Adrenal gland (tissue), 12 donors: ENCODE data around the gene ATF6. TPM values are rescaled to one million over a fixed set of nuclear protein-coding genes. Genes with fewer than 3 reads are reported as not detected.
A peak's percentile ranks its signal among the peaks of the same experiment; 100 is the strongest.

Experiments used
- DNase-seq, 7 donors: peaks; one replicate each; pipeline ENCODE4 v3.0.0-alpha.2; 2019 to 2020
- H3K27ac ChIP-seq, 5 donors: fragments of 200-600 bp; sonication (generic) in 4 of 5; 1 replicate in 3 of 5; 2 replicates in 2 of 5; pipeline versions ENCODE4 v1.5.1 to v1.8.0; 2016 to 2020; ENCODE audit warnings: mild to moderate bottlenecking in 1 of 5
- H3K27me3 ChIP-seq: fragments of 200-600 bp; 2 replicates; pipeline ENCODE4 v1.8.0; 2021
- H3K36me3 ChIP-seq, 2 donors: fragments of 200-600 bp; replicated peaks in 1 of 2; 1 replicate in 1 of 2; 2 replicates in 1 of 2; pipeline versions ENCODE4 v1.5.1 to v1.8.0; 2018 to 2022
- H3K4me1 ChIP-seq, 2 donors: fragments of 200-600 bp; replicated peaks in 1 of 2; 1 replicate in 1 of 2; 2 replicates in 1 of 2; pipeline versions ENCODE4 v1.5.1 to v1.8.0; 2018 to 2021
- H3K4me3 ChIP-seq, 4 donors: fragments of 200-600 bp; sonication (generic) in 3 of 4; one replicate each; pipeline ENCODE4 v1.5.1; 2016 to 2018
- H3K9me3 ChIP-seq, 3 donors: fragments of 200-600 bp; sonication (generic) in 1 of 3; replicated peaks in 1 of 3; 1 replicate in 2 of 3; 2 replicates in 1 of 3; pipeline versions ENCODE4 v1.5.1 to v1.8.0; 2016 to 2021
- POLR2A ChIP-seq, 2 donors: fragments of 450-650 bp; IDR thresholded peaks; one replicate each; pipeline ENCODE4 v1.6.1; 2017; ENCODE audit warnings: antibody characterized with exemption in 2 of 2, mild to moderate bottlenecking in 2 of 2, moderate library complexity in 1 of 2
- WGBS, 4 donors: extraction: QIAGEN DNeasy Blood & Tissue Kit in 2 of 4; methylation state at CpG; one replicate each; pipeline versions ENCODE4 v1.1.5 to v1.1.7; 2013 to 2017; 5-methylcytosine and 5-hydroxymethylcytosine counted together
- intact Hi-C, 2 donors: fragments of 100-400 bp; cut with DNase I; formaldehyde crosslinking; loops; one replicate each; pipeline versions ENCODE4 v1.14.1 to v1.15.0; 2022 to 2023
- polyA plus RNA-seq, 3 donors: library from polyadenylated mRNA; stranded (reverse); fragments of 200-250 nt in 2 of 3; fragments of 350-450 nt in 1 of 3; fragmentation: Illumina TruSeq in 1 of 3; extraction: RNeasy Lipid Tissue Mini Kit (QIAGEN cat#74804) in 1 of 3; gene quantifications; one replicate each; pipeline ENCODE4 v1.2.3, GENCODE V29; 2013 to 2014
- total RNA-seq, 9 donors: library from RNA; depleted of rRNA in 4 of 9; stranded (reverse); fragments of >200 nt in 4 of 9; fragments of 120-200 nt in 1 of 9; fragmentation: NEBNext Ultra II Directional in 1 of 9; extraction: Animal tissue kit (Norgen Biotek cat#: 25700) in 1 of 9; gene quantifications; one replicate each; pipeline versions ENCODE4 v1.1.0 to v1.2.4, GENCODE V29; 2013 to 2023
- TF ChIP-seq, protein P1 (sequence below), 6 experiments: fragments of 450-650 bp in 4 of 6; fragments of 200-600 bp in 2 of 6; sonication (generic) in 1 of 6; IDR thresholded peaks; 1 replicate in 5 of 6; 2 replicates in 1 of 6; pipeline versions ENCODE4 v1.5.1 to v1.8.0; 2016 to 2021; ENCODE audit warnings: antibody characterized with exemption in 6 of 6, mild to moderate bottlenecking in 2 of 6, moderate library complexity in 1 of 6
- donor health status: healthy with polysubstance abuse.
- donor health status: Bipolar disorder and iron deficiency.
- donor health status: DM: yes; HTN: yes; CAD: no.
- donor health status: DM: no; HTN: no; CAD: no.
- donor health status: DM: no; HTN: no; CAD: no.
- donor health status: DM: yes; HTN: yes; CAD: no.

Gene ATF6
- total and polyA plus RNA-seq, 12 donors = 3.5 to 34.2 (median 28.0) TPM

DNA sequence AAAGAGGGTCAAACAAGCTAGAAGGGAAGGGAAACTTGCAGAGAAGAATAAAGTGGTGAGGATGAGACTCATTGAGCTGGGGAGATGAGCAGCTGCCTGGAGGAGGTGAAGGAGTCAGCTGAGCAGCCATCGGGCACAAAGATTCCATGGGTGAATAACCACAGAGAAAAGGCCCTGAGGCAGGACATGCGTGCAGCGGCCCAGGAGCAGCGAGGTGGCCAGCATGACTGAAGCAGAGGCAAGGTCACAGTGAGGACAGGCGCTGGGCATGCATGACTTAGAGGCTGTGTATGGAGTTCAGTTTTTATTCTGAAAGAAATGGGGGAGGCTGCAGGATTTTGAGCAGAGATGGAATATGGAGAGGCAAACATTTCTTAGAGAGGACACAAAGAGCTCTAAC lies 232.7 kb downstream of the ATF6 start:
- H3K36me3 ChIP-seq = no peaks in the 10 kb centered on the region
- H3K9me3 ChIP-seq = no peaks in the 10 kb centered on the region
- no peaks in the 10 kb centered on the region for H3K4me1 ChIP-seq
- TF ChIP-seq POLR2A (IDR thresholded peaks at IDR 0.05) = no peak
- TF ChIP-seq, protein P1, sequence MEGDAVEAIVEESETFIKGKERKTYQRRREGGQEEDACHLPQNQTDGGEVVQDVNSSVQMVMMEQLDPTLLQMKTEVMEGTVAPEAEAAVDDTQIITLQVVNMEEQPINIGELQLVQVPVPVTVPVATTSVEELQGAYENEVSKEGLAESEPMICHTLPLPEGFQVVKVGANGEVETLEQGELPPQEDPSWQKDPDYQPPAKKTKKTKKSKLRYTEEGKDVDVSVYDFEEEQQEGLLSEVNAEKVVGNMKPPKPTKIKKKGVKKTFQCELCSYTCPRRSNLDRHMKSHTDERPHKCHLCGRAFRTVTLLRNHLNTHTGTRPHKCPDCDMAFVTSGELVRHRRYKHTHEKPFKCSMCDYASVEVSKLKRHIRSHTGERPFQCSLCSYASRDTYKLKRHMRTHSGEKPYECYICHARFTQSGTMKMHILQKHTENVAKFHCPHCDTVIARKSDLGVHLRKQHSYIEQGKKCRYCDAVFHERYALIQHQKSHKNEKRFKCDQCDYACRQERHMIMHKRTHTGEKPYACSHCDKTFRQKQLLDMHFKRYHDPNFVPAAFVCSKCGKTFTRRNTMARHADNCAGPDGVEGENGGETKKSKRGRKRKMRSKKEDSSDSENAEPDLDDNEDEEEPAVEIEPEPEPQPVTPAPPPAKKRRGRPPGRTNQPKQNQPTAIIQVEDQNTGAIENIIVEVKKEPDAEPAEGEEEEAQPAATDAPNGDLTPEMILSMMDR (IDR thresholded peaks at IDR 0.05) = no peak
- 84 to 87% (median 85%) methylated on average over 5 of the region's 5 CpGs for WGBS, 4 donors
- H3K4me3 ChIP-seq = no peak overlapping the region
- H3K27ac ChIP-seq = no peak overlapping the region
- H3K27me3 ChIP-seq = no peaks in the 10 kb centered on the region
- peak in 2 of 7 donors; percentile 27 to 36 for DNase-seq
- intact Hi-C loops = no loop called here

DNA sequence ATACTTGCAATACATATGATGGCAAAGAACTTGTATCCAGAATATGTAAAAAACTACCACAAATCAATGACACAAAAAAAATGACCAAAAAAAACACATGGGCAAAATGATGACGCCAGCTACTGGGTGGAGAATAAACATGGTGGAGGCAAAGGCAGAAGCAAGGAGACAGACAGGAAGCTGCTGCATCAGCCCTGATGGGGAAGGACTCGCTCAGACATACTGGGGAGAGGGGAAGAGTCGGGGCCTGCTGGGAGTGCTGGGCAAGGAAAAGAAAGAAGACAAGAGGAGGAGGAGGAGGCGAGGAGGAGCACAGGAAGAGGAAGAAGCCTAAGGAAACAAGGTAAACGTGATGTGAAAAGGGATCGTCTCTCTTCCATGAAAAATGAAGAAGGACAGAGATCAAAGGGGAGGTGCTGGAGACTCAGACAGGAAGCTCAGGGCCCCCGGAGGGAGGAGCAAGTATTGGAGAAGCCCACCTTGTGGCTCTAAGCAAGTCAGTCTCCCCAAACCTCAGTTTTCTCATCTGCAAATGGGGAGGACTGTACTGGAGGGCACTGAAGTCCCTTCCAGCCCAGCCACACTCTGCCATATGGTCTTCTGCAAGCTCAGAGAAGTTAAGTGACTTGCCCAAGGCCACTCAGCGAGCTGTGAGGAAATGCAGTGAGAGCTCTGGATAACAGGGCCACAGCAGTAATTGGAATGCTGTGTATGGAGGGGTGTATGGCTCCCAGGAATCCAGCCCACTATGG lies 233.4 kb downstream of the ATF6 start:
- intact Hi-C loops = no loop called here
- 61 to 84% (median 73%) methylated on average over 8 of the region's 8 CpGs for WGBS, 4 donors
- no peak overlapping the region for H3K27ac ChIP-seq
- H3K27me3 ChIP-seq = no peaks in the 10 kb centered on the region
- TF ChIP-seq POLR2A (IDR thresholded peaks at IDR 0.05) = no peak
- TF ChIP-seq, protein P1 (IDR thresholded peaks at IDR 0.05) = no peak
- no peaks in the 10 kb centered on the region for H3K4me1 ChIP-seq
- H3K36me3 ChIP-seq = no peaks in the 10 kb centered on the region
- no peaks in the 10 kb centered on the region for H3K9me3 ChIP-seq
- no peak overlapping the region for H3K4me3 ChIP-seq
- peak in 1 of 7 donors; percentile 17 for DNase-seq

DNA sequence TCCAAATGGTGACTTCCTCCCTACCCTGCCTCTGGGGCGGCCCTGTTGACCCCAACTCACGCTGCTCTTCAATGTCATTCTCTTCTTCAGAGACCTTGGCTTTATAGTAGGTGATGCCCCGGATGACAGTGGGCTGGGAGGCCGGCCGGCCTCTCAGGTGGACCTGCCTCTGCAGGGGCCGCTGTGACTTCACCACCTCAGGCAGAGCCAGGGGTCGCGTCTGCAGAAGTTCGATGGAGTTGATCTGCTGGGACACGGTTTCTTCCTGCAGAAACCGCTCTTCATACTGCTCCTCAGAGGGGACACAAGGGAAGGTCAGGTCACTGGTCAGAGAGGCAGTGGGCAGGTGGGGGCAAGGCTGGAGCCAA lies 233.9 kb downstream of the ATF6 start:
- TF ChIP-seq, protein P1 (IDR thresholded peaks at IDR 0.05) = no peak
- no peak for TF ChIP-seq POLR2A (IDR thresholded peaks at IDR 0.05)
- WGBS, 4 donors = 91 to 94% (median 93%) methylated on average over 9 to 11 of the region's 11 CpGs
- no peak overlapping the region for H3K27ac ChIP-seq
- no peaks in the 10 kb centered on the region for H3K36me3 ChIP-seq
- intact Hi-C loops = no loop called here
- H3K4me1 ChIP-seq = no peaks in the 10 kb centered on the region
- DNase-seq = no peak
- no peaks in the 10 kb centered on the region for H3K9me3 ChIP-seq
- no peaks in the 10 kb centered on the region for H3K27me3 ChIP-seq
- no peak overlapping the region for H3K4me3 ChIP-seq

DNA sequence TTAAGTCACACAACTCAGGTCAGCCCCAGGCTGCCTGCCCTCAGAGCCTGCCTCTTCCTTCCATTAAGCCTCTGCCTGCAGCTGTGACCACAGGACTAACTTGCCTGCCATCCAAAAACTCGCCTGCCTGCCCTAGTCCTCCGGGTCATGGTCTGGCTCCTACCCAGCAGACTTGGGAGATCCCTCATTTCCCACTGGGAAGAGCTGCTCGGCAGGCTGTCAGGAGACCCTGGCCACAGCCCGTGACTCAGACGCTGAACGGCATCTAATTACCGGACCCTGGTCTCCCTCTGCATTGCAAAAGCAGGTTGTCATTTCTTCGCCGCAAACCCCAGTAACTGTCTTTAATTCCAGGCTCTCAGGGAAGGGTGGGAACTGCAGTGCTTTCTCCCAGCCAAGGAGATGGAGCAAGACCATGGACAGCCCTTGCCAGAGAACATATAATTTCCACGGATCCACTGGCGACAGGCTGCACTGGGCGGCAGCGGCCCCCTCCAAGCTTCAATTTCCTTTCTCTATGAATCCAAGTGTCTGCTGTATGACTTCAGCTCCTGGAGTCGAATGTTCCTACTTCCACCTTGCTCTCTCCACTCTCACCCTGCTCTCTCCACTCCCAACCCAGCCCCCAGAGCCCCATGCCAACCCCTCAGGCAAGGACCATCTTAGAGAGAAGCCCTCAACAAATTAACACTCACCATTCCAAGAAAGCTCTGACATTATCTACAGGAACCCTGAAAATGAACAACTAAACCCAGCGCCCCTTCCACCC lies 237.1 kb downstream of the ATF6 start:
- intact Hi-C loops = no loop called here
- no peaks in the 10 kb centered on the region for H3K27me3 ChIP-seq
- TF ChIP-seq, protein P1 (IDR thresholded peaks at IDR 0.05) = no peak
- no peak for TF ChIP-seq POLR2A (IDR thresholded peaks at IDR 0.05)
- peak overlapping the region in 4 of 5 donors; percentile 6 to 84 (median 44) for H3K27ac ChIP-seq
- no peaks in the 10 kb centered on the region for H3K36me3 ChIP-seq
- H3K4me1 ChIP-seq = no peaks in the 10 kb centered on the region
- DNase-seq = peak in 4 of 7 donors; percentile 16 to 35 (median 24)
- H3K9me3 ChIP-seq = no peaks in the 10 kb centered on the region
- no peak overlapping the region for H3K4me3 ChIP-seq
- 63 to 70% (median 69%) methylated on average over 14 to 15 of the region's 15 CpGs for WGBS, 4 donors
